K562 (cell line): ENCODE results near the gene R3HDM2. TPM values are rescaled to one million over a fixed set of nuclear protein-coding genes. Genes with fewer than 3 reads are reported as not detected.

Experiments
- ATAC-seq: fragments of 200-7000 bp; cut with Tn5 transposase; 3 replicates; pipeline ENCODE4 v1.9.1; 2020; ENCODE audit warnings: moderate library complexity
- BruUV-seq: library from RNA; stranded (reverse); fragments of 400-500 nt; replicated peaks from 2 replicates; lab custom pipeline; 2021; lab: Mats Ljungman, UMichigan
- CTCF ChIA-PET: fragments of 300-600 bp; formaldehyde crosslinking; extraction: SDS; loops from one replicate; lab custom pipeline; 2021; ENCODE audit warnings: low intra/inter-chr PET ratio; lab: Yijun Ruan, JAX
- POLR2A ChIA-PET: fragments of 300-600, 350-650 bp; sonication (Branson Sonifier 250); formaldehyde crosslinking; extraction: SDS; loops from one replicate; lab custom pipeline; 2021; ENCODE audit warnings: antibody characterized with exemption, inconsistent platforms; lab: Yijun Ruan, JAX
- DNase-seq, 4 experiments: peaks; one replicate each; pipeline versions ENCODE4 v3.0.0 to v3.0.0-alpha.2; 2011 to 2018; ENCODE audit warnings: low spot score in 3 of 4, mixed read lengths in 3 of 4; ENCODE audit errors: extremely low read depth in 1 of 4
- FAIRE-seq: peaks from 2 replicates; lab custom pipeline; 2011; peaks lifted over from hg19 to GRCh38; lab: Jason Lieb, UNC
- H2AFZ ChIP-seq: 2 replicates; pipeline ENCODE4 v1.6.0; 2011; ENCODE audit warnings: low read depth, low read length, control low read depth, inconsistent platforms
- H3K27ac ChIP-seq: fragments of 200-600 bp; 3 replicates; pipeline ENCODE4 v1.8.0; 2011; ENCODE audit warnings: low read depth, mild to moderate bottlenecking, control low read depth, inconsistent platforms, low read length, moderate library complexity, mixed read lengths; ENCODE audit errors: extremely low read depth
- H3K27me3 ChIP-seq, 2 experiments: fragments of 300-600 bp in 1 of 2; 2 replicates in 1 of 2; 3 replicates in 1 of 2; pipeline versions ENCODE4 v1.6.0 to v1.8.0; 2011; ENCODE audit warnings: inconsistent platforms in 2 of 2, low read length in 2 of 2, mild to moderate bottlenecking in 1 of 2, mixed read lengths in 1 of 2, moderate library complexity in 1 of 2; ENCODE audit not compliant: control insufficient read depth in 2 of 2, insufficient read depth in 2 of 2
- H3K36me3 ChIP-seq: fragments of 300-600 bp; 3 replicates; pipeline ENCODE4 v1.8.0; 2011; ENCODE audit warnings: mild to moderate bottlenecking, low read length, inconsistent platforms; ENCODE audit not compliant: control insufficient read depth, insufficient read depth
- H3K4me1 ChIP-seq, 2 experiments: fragments of 200-600 bp in 1 of 2; replicated peaks in 1 of 2; 2 replicates in 1 of 2; 3 replicates in 1 of 2; pipeline versions ENCODE4 v1.5.1 to v1.8.0; 2011; ENCODE audit warnings: inconsistent platforms in 2 of 2, low read length in 2 of 2, mild to moderate bottlenecking in 1 of 2, mixed read lengths in 1 of 2, moderate library complexity in 1 of 2; ENCODE audit not compliant: control insufficient read depth in 2 of 2, insufficient read depth in 2 of 2
- H3K4me2 ChIP-seq: 2 replicates; pipeline ENCODE4 v1.6.1; 2011; ENCODE audit warnings: low read length, control low read depth, inconsistent platforms, mixed read lengths; ENCODE audit not compliant: insufficient read depth
- H3K4me3 ChIP-seq: fragments of 200-600 bp; sonication (generic), shearing (Covaris generic); 2 replicates; pipeline ENCODE4 v1.5.1; 2016; ENCODE audit warnings: control low read depth, inconsistent platforms
- H3K79me2 ChIP-seq: fragments of 200-600 bp; 3 replicates; pipeline ENCODE4 v1.8.0; 2011; ENCODE audit warnings: low read length, inconsistent platforms; ENCODE audit not compliant: control insufficient read depth, insufficient read depth
- H3K9ac ChIP-seq, 2 experiments: 2 replicates each; pipeline versions ENCODE4 v1.6.0 to v1.6.1; 2011; ENCODE audit warnings: low read depth in 2 of 2, low read length in 2 of 2, control low read depth in 1 of 2, inconsistent platforms in 1 of 2, mild to moderate bottlenecking in 1 of 2, mixed read lengths in 1 of 2; ENCODE audit not compliant: insufficient read depth in 1 of 2
- H3K9me1 ChIP-seq: one replicate; pipeline ENCODE4 v1.6.0; 2011; ENCODE audit warnings: inconsistent platforms, mild to moderate bottlenecking, low read length, moderate library complexity; ENCODE audit not compliant: control insufficient read depth, insufficient read depth
- H3K9me3 ChIP-seq: replicated peaks from 2 replicates; pipeline ENCODE4 v1.5.1; 2011; ENCODE audit warnings: low read depth, low read length, inconsistent platforms; ENCODE audit not compliant: control insufficient read depth, insufficient read depth
- H4K20me1 ChIP-seq: replicated peaks from 2 replicates; pipeline ENCODE4 v1.6.1; 2011; ENCODE audit warnings: low read length, inconsistent platforms, mixed read lengths; ENCODE audit not compliant: control insufficient read depth, insufficient read depth
- CBX3 ChIP-seq, 2 experiments: IDR thresholded peaks; 1 replicate in 1 of 2; 2 replicates in 1 of 2; pipeline ENCODE4 v1.6.1; 2012; ENCODE audit warnings: inconsistent platforms in 2 of 2, low read length in 2 of 2, borderline replicate concordance in 1 of 2, control low read depth in 1 of 2
- CBX8 ChIP-seq: fragments of 200-600 bp; sonication (generic); IDR thresholded peaks from 2 replicates; pipeline ENCODE4 v1.6.1; 2012; ENCODE audit warnings: borderline replicate concordance, mixed run types, low read depth, mild to moderate bottlenecking, moderate library complexity, mixed read lengths, low read length, control low read depth, inconsistent platforms; ENCODE audit not compliant: poor library complexity, severe bottlenecking; ENCODE audit errors: extremely low read depth
- E2F6 ChIP-seq, 2 experiments: IDR thresholded peaks; 2 replicates each; pipeline ENCODE4 v1.6.1; 2011; ENCODE audit warnings: borderline replicate concordance in 1 of 2, control low read depth in 1 of 2, low read depth in 1 of 2, low read length in 1 of 2, mild to moderate bottlenecking in 1 of 2, mixed read lengths in 1 of 2, moderate library complexity in 1 of 2; ENCODE audit not compliant: insufficient read depth in 1 of 2, insufficient read length in 1 of 2, poor library complexity in 1 of 2, severe bottlenecking in 1 of 2; ENCODE audit errors: extremely low read depth in 1 of 2
- ETV6 ChIP-seq, 3 experiments: fragments of 150-350 bp in 1 of 3; sonication (generic) in 1 of 3; formaldehyde crosslinking in 1 of 3; IDR thresholded peaks; 2 replicates each; pipeline versions ENCODE4 v1.6.1 to v1.8.0; 2014 to 2022; ENCODE audit warnings: borderline replicate concordance in 2 of 3, low read depth in 2 of 3, antibody characterized with exemption in 1 of 3, low read length in 1 of 3, mild to moderate bottlenecking in 1 of 3, missing genetic modification reagents in 1 of 3
- HDAC2 ChIP-seq: fragments of 450-650 bp; IDR thresholded peaks from 2 replicates; pipeline ENCODE4 v1.6.1; 2016; ENCODE audit warnings: mild to moderate bottlenecking
- TOE1 ChIP-seq, 2 experiments: fragments of 450-650 bp in 1 of 2; sonication (generic) in 1 of 2; formaldehyde crosslinking in 1 of 2; IDR thresholded peaks; 2 replicates each; pipeline versions ENCODE4 v1.7.1 to v1.8.0; 2016 to 2022; ENCODE audit warnings: borderline replicate concordance in 2 of 2, mild to moderate bottlenecking in 2 of 2, antibody characterized with exemption in 1 of 2, inconsistent platforms in 1 of 2, low read depth in 1 of 2, missing genetic modification reagents in 1 of 2, moderate library complexity in 1 of 2
- ZNF263 ChIP-seq: sonication (generic); formaldehyde crosslinking; IDR thresholded peaks from 2 replicates; pipeline ENCODE4 v1.8.0; 2022; ENCODE audit warnings: mild to moderate bottlenecking, missing genetic modification reagents, borderline replicate concordance
- ZNF384 ChIP-seq: IDR thresholded peaks from 2 replicates; pipeline ENCODE4 v1.6.1; 2012; ENCODE audit warnings: low read depth, low read length, improper control_type of control experiment
- WGBS: fragments of 100-300 bp; shearing (Covaris generic); methylation state at CpG from one replicate; pipeline ENCODE4 v1.1.6; 2016; ENCODE audit warnings: low coverage, mixed read lengths; ENCODE audit not compliant: insufficient coverage; ENCODE audit errors: missing lambda C conversion rate; 5-methylcytosine and 5-hydroxymethylcytosine counted together
- in situ Hi-C: fragments of 300-500 bp; cut with MboI; formaldehyde crosslinking; loops from 4 replicates; pipeline ENCODE4 v1.15.0; 2018; ENCODE audit warnings: inconsistent platforms, mixed read lengths
- intact Hi-C: fragments of 100-400 bp; cut with micrococcal nuclease; formaldehyde crosslinking; loops from 2 replicates; pipeline ENCODE4 v1.14.2; 2022
- polyA plus RNA-seq, 8 experiments: library from polyadenylated mRNA; depleted of rRNA in 4 of 8; stranded (reverse) in 5 of 8; unstranded in 3 of 8; fragments of >200 nt; fragmentation: Nextera tagmentation in 2 of 8; fragmentation: Illumina TruSeq in 1 of 8; extraction: Ambion mirVana in 2 of 8; extraction: Trizol in 1 of 8; gene quantifications; 2 replicates each; pipeline versions ENCODE4 v1.2.1 to v1.2.3, GENCODE V29; 2011 to 2014; ENCODE audit warnings: inconsistent platforms in 1 of 8, missing spikeins in 1 of 8
- total RNA-seq, 7 experiments: library from RNA; depleted of rRNA in 6 of 7; stranded (reverse); fragments of >200 nt in 6 of 7; fragmentation: Illumina TruSeq in 2 of 7; extraction: Trizol in 2 of 7; gene quantifications; 2 replicates each; pipeline versions ENCODE4 v1.2.1 to v1.2.3, GENCODE V29; 2011 to 2021; ENCODE audit warnings: low replicate concordance in 1 of 7

Gene R3HDM2
- total and polyA plus RNA-seq, 9 of the 15 experiments (the other 6 are each of a cell fraction or from before 2014, with no cell fraction given): 3.3 to 18.8 (median 9.0) TPM

- Histone ChIP-seq H3K4me3 (peak overlapping the region; percentile 51), H3K9me1 (no peaks in the 10 kb centered on the region), H3K27ac (peak overlapping the region; percentile 55), H2AFZ (peak overlapping the region; percentile 93), H3K36me3 (no peaks in the 10 kb centered on the region), H3K4me2 (peak overlapping the region; percentile 85), H3K9me3 (no peaks in the 10 kb centered on the region), H4K20me1 (no peaks in the 10 kb centered on the region), H3K4me1 (peaks cover 21 to 39% of the 10 kb centered on the region in 2 experiments; a peak in 4 of 5 replicates), H3K79me2 (0 out of 3 replicates have a peak, but pooled peaks cover 2% of the 10 kb centered on the region), H3K27me3 (peaks cover 4 to 19% of the 10 kb centered on the region in 2 experiments; a peak in 3 of 5 replicates), H3K9ac (peak overlapping the region; percentile 42 to 90; a peak in 3 of 4 replicates)
- in situ Hi-C loops (no loop called here), intact Hi-C loops (loop anchor here (2.0 kb wide), 1 partner anchor 274 kb away; no protein-coding TSS in a partner anchor)
- no TSS peak for BruUV-seq
- DNase-seq (peak; percentile 90 to 95 (median 93)), ATAC-seq (peak; percentile 83), FAIRE-seq (peak; percentile 97)
- POLR2A ChIA-PET: interaction anchor here (0.6 to 2.3 kb wide), 7 partner anchors 9 to 735 kb away, joined by 3 to 13 read pairs (median 4); no protein-coding TSS in a partner anchor
- 2% methylated on average over 9 of the region's 28 CpGs for WGBS
- CTCF ChIA-PET: interaction anchor here (0.6 to 1.6 kb wide), 7 partner anchors 121 to 285 kb away, joined by 3 to 14 read pairs (median 4); no protein-coding TSS in a partner anchor
- TF ChIP-seq TOE1 (IDR thresholded peaks at IDR 0.05; ENCODE audit: borderline replicate concordance): peak; percentile 82
- TF ChIP-seq TOE1 (CRISPR knock-in tag; IDR thresholded peaks at IDR 0.05; ENCODE audit: borderline replicate concordance, low read depth): no peak
- peak; percentile 96 for TF ChIP-seq ZNF263 (CRISPR knock-in tag)
- peak; percentile 63; the same call in 1 of the 2 replicates for TF ChIP-seq ZNF384
- TF ChIP-seq CBX3 (IDR thresholded peaks at IDR 0.05; ENCODE audit: borderline replicate concordance in 1 of 2, low read length in 2 of 2): peak in 1 of 2 experiments; percentile 81; a peak in 2 of 3 replicates
- TF ChIP-seq HDAC2: peak; percentile 88
- no peak for TF ChIP-seq CBX8
- TF ChIP-seq ETV6 (IDR thresholded peaks at IDR 0.05; ENCODE audit: borderline replicate concordance in 1 of 2, low read depth in 2 of 2, low read length in 1 of 2): 0 out of 4 replicates have a peak, but pooled peaks of 1 of the 2 experiments have one; percentile 24
- TF ChIP-seq ETV6 (CRISPR knock-in tag; IDR thresholded peaks at IDR 0.05; ENCODE audit: borderline replicate concordance): no peak
- TF ChIP-seq E2F6 (IDR thresholded peaks at IDR 0.05; ENCODE audit: borderline replicate concordance in 1 of 2, extremely low read depth in 1 of 2, insufficient read depth in 1 of 2, insufficient read length in 1 of 2, low read depth in 1 of 2, low read length in 1 of 2, poor library complexity in 1 of 2, severe bottlenecking in 1 of 2): peak; percentile 46 to 67
Measured at GRCh38 chr12:57462251-57462911, 31.5 kb upstream of the R3HDM2 start.
